Stimulated activated CD8-positive, alpha-beta memory T cell treated with anti-CD3 and anti-CD28 coated beads, Interleukin-15, amount 100 ng/mL, for 48 hours (primary cell): ENCODE measurements around the gene ARFRP1.
"Not testable (repeated sequence)": the region's sequence is repeated elsewhere in the genome, so short reads cannot be mapped to it uniquely, and the experiment has no call there.

ENCODE experiments used
- DNase-seq, 2 donors: peaks; one replicate each; pipeline ENCODE4 v3.0.0-alpha.2; 2020; ENCODE audit warnings: low read depth in 2 of 2

ARFRP1 gene

GRCh38 chr20:63732118-63733095, 24.6 kb upstream of the ARFRP1 start:
- DNase-seq = no peak

GRCh38 chr20:63731410-63731809, 23.6 kb upstream of the ARFRP1 start:
- no peak for DNase-seq

- DNase-seq = not testable (repeated sequence)
Observed at GRCh38 chr20:63730189-63730733, 22.5 kb upstream of the ARFRP1 start.

GRCh38 chr20:63722967-63723622, 15.3 kb upstream of the ARFRP1 start:
- not testable (repeated sequence) for DNase-seq

GRCh38 chr20:63718996-63719395, 11.2 kb upstream of the ARFRP1 start:
- DNase-seq = no peak

GRCh38 chr20:63714858-63715257, 7.1 kb upstream of the ARFRP1 start:
- no peak for DNase-seq

- DNase-seq = no peak
Observed at GRCh38 chr20:63712191-63712590, 4.4 kb upstream of the ARFRP1 start.

GRCh38 chr20:63711085-63711645, 3.4 kb upstream of the ARFRP1 start:
- DNase-seq = no peak

GRCh38 chr20:63709149-63709527, 1.4 kb upstream of the ARFRP1 start:
- DNase-seq = no peak

- DNase-seq = no peak
Observed at GRCh38 chr20:63708301-63709148, 749 bp upstream of the ARFRP1 start.

GRCh38 chr20:63706852-63707557, 771 bp downstream of the ARFRP1 start:
- DNase-seq = no peak

- DNase-seq = no peak
Observed at GRCh38 chr20:63706027-63706695, 1.6 kb downstream of the ARFRP1 start.

- DNase-seq = no peak
Observed at GRCh38 chr20:63705232-63706026, 2.3 kb downstream of the ARFRP1 start.

GRCh38 chr20:63704749-63705117, 3.0 kb downstream of the ARFRP1 start:
- DNase-seq = no peak

GRCh38 chr20:63703976-63704748, 3.6 kb downstream of the ARFRP1 start:
- no peak for DNase-seq

GRCh38 chr20:63703471-63703975, 4.3 kb downstream of the ARFRP1 start:
- no peak for DNase-seq

- DNase-seq = no peak
Observed at GRCh38 chr20:63702751-63703470, 4.9 kb downstream of the ARFRP1 start.
